ENCODE data around the gene NIPSNAP2. TPM values are rescaled to one million over a fixed set of nuclear protein-coding genes. Genes with fewer than 3 reads are reported as not detected.

The NIPSNAP2 gene
- total and polyA plus RNA-seq, 10 of the 15 experiments (the other 5 are each of a cell fraction or from before 2014, with no cell fraction given): 24.7 to 88.5 (median 49.9) TPM

- H3K27me3 ChIP-seq (replicated peaks in 1 of 2; ENCODE audit: control insufficient read depth in 2 of 2, insufficient read depth in 2 of 2, low read length in 1 of 2): no peaks in the 10 kb centered on the region
- ChIA-PET POLR2A (interaction anchor here (0.6 kb wide), 1 partner anchor 452 kb away, joined by 6 read pairs; no protein-coding TSS in a partner anchor), RAD21 (ENCODE audit: unreplicated experiment) (no interaction called here), CTCF (no interaction called here), SMC1A (ENCODE audit: uncharacterized antibody, unreplicated experiment) (no interaction called here)
- intact Hi-C loops (cut with micrococcal nuclease; ENCODE audit: unreplicated experiment) (no loop called here), in situ Hi-C loops (cut with MboI) (no loop called here)
- H3K9ac ChIP-seq (ENCODE audit: control insufficient read depth, insufficient read depth, low read length): no peak overlapping the region
- no peaks in the 10 kb centered on the region for H3K9me3 ChIP-seq (replicated peaks; ENCODE audit: control insufficient read depth, insufficient read depth, low read length)
- DNase-seq (ENCODE audit: low read depth, low spot score): no peak
- peaks cover 35% of the 10 kb centered on the region for H3K79me2 ChIP-seq (ENCODE audit: control insufficient read depth, insufficient read depth, low read length)
- no peak overlapping the region for H3K4me2 ChIP-seq (ENCODE audit: control insufficient read depth, insufficient read depth)
- whole genome bisulfite sequencing (ENCODE audit: insufficient coverage, insufficient replicate concordance, low lambda C conversion rate, missing lambda C conversion rate): 100% methylated on average over 1 of the region's 1 CpG
- BruUV-seq (replicated peaks): no TSS peak
- no peak overlapping the region for H3K27ac ChIP-seq (ENCODE audit: control insufficient read depth, insufficient read depth)
- FAIRE-seq: no peak
- H3K4me1 ChIP-seq (ENCODE audit: control insufficient read depth, insufficient read depth, low read length): peaks cover 3% of the 10 kb centered on the region
- H3K4me3 ChIP-seq: no peak overlapping the region
- peaks cover 0 to 1% of the 10 kb centered on the region in 2 experiments; a peak in 2 of 4 replicates for H3K36me3 ChIP-seq (ENCODE audit: control insufficient read depth in 2 of 2, insufficient read depth in 2 of 2, low read length in 1 of 2)
- no peak for ATAC-seq
- H4K20me1 ChIP-seq (ENCODE audit: control insufficient read depth, insufficient read depth): no peaks in the 10 kb centered on the region; the same call in 1 of the 2 replicates
- H2AFZ ChIP-seq (ENCODE audit: control insufficient read depth, low read depth, low read length): no peak overlapping the region
- no peak for TF ChIP-seq NR2F1 (conservative IDR thresholded peaks at IDR 0.05)
- no peak for TF ChIP-seq ZNF622 (IDR thresholded peaks at IDR 0.05)
- TF ChIP-seq ZBTB40 (IDR thresholded peaks at IDR 0.05; ENCODE audit: borderline replicate concordance): no peak
- no peak for TF ChIP-seq SMAD1 (IDR thresholded peaks at IDR 0.05; ENCODE audit: low read depth, partially characterized antibody)
- TF ChIP-seq RELB (IDR thresholded peaks at IDR 0.05; ENCODE audit: low read depth): no peak
- TF ChIP-seq PAX8 (IDR thresholded peaks at IDR 0.05): no peak
- TF ChIP-seq ZNF592 (IDR thresholded peaks at IDR 0.05): no peak
- no peak for TF ChIP-seq IRF4 (IDR thresholded peaks at IDR 0.05; ENCODE audit: low read depth, low read length)
- TF ChIP-seq SP1 (IDR thresholded peaks at IDR 0.05; ENCODE audit: low read depth, low read length): no peak
- no peak for TF ChIP-seq CREM (IDR thresholded peaks at IDR 0.05; ENCODE audit: low read depth)
- TF ChIP-seq RCOR1 (conservative IDR thresholded peaks at IDR 0.05; ENCODE audit: low read depth, low read length): no peak
- no peak for TF ChIP-seq TBL1XR1 (IDR thresholded peaks at IDR 0.05; ENCODE audit: low read depth, low read length)
- TF ChIP-seq NR2C1 (IDR thresholded peaks at IDR 0.05): no peak
- no peak for TF ChIP-seq POLR2AphosphoS2 (IDR thresholded peaks at IDR 0.05; ENCODE audit: low read depth, low read length)
- TF ChIP-seq PML (IDR thresholded peaks at IDR 0.05; ENCODE audit: low read length): no peak
- TF ChIP-seq MEF2A (IDR thresholded peaks at IDR 0.05; ENCODE audit: insufficient read depth, low read depth, low read length): no peak
- no peak for TF ChIP-seq ZNF217 (IDR thresholded peaks at IDR 0.05)
- no peak for TF ChIP-seq CEBPB (IDR thresholded peaks at IDR 0.05; ENCODE audit: borderline replicate concordance in 1 of 2, low read depth in 2 of 2, low read length in 2 of 2)
These were observed 83.9 kb downstream of the NIPSNAP2 start for GRCh38 chr7:56048245-56048644.
